Gastroesophageal sphincter (tissue), 3 donors: ENCODE data around the gene TNXB.

ENCODE experiments used
- CTCF ChIP-seq, 4 experiments: fragments of 200-600 bp in 2 of 4; fragments of 450-650 bp in 2 of 4; sonication (generic) in 1 of 4; IDR thresholded peaks; one replicate each; pipeline ENCODE4 v1.5.1; 2017 to 2019; ENCODE audit warnings: antibody characterized with exemption in 4 of 4, mild to moderate bottlenecking in 2 of 4, moderate library complexity in 2 of 4
- EP300 ChIP-seq: sonication (generic); formaldehyde crosslinking; IDR thresholded peaks from one replicate; pipeline ENCODE4 v1.6.1; 2017; ENCODE audit warnings: antibody characterized with exemption, mild to moderate bottlenecking
- POLR2A ChIP-seq, 2 donors: fragments of 450-650 bp; IDR thresholded peaks; one replicate each; pipeline ENCODE4 v1.6.1; 2017; ENCODE audit warnings: antibody characterized with exemption in 2 of 2, mild to moderate bottlenecking in 2 of 2, moderate library complexity in 1 of 2
- POLR2AphosphoS5 ChIP-seq: sonication (generic); formaldehyde crosslinking; IDR thresholded peaks from one replicate; pipeline ENCODE4 v1.6.1; 2017; ENCODE audit warnings: antibody characterized with exemption

GRCh38 chr6:32073101-32073500, 36.0 kb downstream of the TNXB start:
- TF ChIP-seq POLR2A (IDR thresholded peaks at IDR 0.05) = no peak
- no peak for TF ChIP-seq CTCF (IDR thresholded peaks at IDR 0.05)
- TF ChIP-seq EP300 = no peak
- TF ChIP-seq POLR2AphosphoS5 = no peak
